GM18867 (cell line): Measurements from ENCODE around the gene MNT.

Experiments
- ATAC-seq: cut with Tn5 transposase; IDR thresholded peaks from one replicate; pipeline ENCODE4 v1.9.1; 2021; ENCODE audit warnings: mild to moderate bottlenecking, moderate library complexity; ENCODE audit not compliant: unreplicated experiment

MNT gene

DNA sequence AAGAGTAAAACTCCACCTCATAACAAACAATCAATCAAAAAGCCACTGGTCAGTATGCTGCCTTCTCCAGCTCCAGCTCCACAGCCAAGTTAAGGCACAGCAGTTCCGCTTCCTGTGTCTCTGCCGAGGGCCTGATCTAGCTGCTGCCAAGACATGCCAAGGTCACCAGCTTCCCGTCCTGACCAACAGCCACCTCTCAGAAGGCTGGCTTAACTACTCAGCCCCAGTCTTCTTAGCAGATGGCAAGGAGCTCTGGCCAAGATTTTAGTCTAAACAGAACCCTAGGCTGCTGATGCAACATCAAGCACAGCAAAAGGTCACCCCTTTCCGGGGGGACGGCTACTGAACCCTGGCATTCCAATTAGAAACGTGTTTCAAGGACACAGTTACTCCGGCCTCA, 17.7 kb upstream of the MNT start:
- ATAC-seq, result no peak

GRCh38 chr17:2416010-2416734, 15.3 kb upstream of the MNT start:
- no peak for ATAC-seq

DNA sequence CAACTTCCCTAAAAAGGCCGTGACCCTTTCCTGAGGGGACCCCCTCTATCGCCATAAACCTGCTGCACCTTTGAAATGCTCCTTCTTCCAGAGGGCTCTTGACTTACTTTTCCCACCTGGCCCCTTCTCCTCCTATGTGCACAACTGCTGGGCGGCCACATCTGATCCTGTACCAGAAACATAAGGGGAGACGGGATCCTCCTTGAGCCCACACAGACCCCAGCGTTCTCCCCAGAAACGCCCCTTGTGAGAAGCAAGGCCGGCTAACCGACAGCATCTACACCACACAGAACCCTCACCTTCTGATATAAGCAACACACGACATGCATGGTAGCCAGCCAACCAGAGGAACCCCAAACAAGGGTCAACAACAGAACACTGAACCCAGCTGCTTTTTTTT, 14.2 kb upstream of the MNT start:
- ATAC-seq, result no peak

DNA sequence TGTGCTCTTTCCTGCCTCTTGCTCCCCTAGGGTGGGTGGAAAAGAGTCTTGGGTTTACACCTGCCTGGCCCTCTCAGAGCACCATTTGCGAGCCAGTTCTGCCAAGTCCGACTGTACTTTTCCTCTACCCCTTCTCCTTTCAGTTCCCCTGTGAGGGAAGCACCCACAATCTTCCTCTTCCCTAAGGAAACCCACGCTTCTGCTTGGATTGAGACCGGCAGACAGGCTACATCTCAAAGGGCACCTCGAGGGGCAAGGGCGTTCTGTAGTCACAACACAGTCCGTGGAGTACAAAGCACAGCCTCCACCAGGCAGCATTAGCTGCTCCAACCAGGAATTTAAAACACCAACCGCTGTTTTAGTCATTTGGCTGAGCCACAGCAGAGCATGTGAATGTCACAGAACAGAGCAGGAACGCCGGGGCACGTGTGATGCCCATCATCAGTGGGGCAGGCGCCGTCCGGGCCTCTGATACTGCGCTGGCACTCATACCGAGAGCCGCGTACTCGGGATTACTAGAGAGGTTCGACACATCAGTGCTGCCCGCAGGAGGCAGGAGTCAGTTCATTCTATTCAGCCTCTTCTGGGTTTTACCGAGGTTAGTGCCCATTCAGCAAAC, 13.7 kb upstream of the MNT start:
- no peak for ATAC-seq

- ATAC-seq, result no peak
Measured at GRCh38 chr17:2412561-2413021, 11.7 kb upstream of the MNT start.

GRCh38 chr17:2410951-2411350, 10.1 kb upstream of the MNT start:
- ATAC-seq, result no peak

DNA sequence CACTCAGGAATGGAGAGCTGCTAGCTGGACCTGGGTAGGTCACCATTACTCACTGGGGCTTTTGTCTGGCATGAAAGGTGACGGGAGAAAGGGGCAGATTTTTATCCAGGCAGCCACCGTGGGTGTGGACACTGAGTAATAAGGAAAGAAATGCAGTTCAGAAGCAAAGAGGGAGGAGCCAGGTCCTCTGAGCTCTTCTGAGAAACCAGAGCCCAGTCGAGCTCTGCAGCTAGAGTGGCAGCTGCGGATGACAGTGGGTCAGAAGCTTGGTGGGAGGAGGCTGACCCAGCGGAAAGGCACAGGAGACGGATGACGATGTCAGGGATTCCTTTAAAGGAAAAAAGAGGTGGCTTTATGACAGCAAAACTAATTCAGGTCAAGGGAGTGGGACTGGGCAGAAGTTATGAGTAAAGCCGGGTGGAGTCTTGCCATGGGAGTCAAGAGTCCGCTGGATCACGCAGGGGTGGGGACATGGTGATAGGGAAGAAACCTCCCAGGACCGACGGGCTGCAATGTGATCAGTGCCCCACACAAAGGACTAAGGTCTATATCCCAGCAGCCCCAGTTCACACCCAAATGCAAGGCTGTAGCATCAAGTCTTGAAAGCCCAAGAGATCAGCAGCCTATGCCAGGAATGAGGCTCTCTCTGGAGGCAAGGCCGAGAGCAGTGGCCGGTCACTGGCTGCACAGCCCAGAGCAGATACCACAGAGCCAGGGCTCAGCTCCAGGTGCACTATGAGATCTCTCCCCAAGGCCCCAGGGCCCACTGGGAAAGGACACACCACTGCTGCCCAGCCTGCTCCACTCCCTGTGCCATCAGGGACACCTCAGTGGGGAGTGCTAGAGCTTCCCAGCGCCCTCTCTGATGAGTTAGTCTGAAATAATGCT, 6.3 kb upstream of the MNT start:
- no peak for ATAC-seq

DNA sequence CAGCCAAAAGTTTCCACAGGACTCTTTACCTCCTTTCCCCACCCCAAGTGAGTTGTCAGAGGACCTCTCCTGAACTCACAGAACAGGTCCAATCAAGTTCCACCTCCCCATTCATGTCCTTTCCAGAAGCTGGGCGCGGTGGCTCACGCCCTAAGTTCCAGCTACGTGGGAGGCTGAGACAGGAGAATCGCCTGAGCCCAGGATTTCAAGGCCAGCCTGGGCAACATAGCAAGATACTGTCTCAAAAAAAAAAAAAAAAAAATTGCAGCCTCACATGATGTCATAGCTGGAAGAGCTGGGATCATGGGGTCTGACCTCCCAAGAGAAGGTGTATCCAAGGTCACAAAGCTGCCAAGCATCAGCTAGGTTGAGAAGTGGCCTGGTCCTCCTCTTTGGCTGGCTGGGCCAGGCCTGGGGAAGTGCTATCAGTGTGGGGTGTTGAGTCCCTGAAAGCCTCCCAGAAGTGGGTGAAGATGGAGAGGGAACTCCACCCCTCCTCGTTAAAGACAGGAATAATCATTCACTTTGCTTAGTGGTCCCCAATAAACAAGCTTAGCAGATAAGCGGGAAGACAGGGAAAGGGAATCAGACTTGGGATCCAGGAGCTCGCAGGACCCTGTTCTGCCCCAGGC, 5.5 kb upstream of the MNT start:
- ATAC-seq, result no peak

GRCh38 chr17:2405247-2405926, 4.5 kb upstream of the MNT start:
- no peak for ATAC-seq

DNA sequence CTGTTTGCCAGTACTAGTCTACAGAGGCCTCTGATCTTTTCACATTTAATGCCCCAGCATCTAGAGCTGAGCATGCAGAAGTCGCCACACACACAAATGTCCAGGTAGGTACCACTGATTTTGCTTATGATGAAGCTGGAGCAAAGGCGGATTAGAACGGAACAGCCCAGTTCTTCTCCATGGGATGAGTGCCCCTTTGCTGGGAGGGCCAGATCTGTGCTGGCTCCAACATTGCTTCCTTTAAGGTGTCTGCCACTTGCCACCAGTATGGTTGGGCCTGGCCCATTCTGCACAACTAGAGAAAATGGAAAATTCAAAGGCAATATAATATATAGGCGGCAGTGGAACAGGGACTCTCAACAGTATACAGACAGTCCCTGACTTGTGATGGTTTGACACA, 2.2 kb upstream of the MNT start:
- no peak for ATAC-seq

DNA sequence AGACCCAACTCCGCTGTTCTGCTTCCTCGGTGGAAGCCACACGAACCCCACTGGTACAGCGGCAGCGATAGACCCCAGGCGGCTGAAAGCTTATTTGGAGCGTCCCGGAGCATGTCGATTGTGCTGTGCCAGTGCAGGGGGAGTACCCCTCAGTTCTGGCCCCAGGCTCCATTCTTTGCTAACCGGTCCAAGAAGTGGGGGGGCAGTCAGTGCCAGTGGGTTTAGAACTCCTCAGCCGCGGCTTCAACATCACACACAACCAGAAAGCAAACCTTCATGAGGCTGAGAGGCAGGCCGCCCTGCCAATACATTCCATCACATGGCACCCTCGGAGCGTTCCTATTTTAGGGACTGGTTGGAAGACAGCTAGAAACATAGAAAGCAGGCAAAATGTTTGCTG, 1.7 kb upstream of the MNT start:
- no peak for ATAC-seq

DNA sequence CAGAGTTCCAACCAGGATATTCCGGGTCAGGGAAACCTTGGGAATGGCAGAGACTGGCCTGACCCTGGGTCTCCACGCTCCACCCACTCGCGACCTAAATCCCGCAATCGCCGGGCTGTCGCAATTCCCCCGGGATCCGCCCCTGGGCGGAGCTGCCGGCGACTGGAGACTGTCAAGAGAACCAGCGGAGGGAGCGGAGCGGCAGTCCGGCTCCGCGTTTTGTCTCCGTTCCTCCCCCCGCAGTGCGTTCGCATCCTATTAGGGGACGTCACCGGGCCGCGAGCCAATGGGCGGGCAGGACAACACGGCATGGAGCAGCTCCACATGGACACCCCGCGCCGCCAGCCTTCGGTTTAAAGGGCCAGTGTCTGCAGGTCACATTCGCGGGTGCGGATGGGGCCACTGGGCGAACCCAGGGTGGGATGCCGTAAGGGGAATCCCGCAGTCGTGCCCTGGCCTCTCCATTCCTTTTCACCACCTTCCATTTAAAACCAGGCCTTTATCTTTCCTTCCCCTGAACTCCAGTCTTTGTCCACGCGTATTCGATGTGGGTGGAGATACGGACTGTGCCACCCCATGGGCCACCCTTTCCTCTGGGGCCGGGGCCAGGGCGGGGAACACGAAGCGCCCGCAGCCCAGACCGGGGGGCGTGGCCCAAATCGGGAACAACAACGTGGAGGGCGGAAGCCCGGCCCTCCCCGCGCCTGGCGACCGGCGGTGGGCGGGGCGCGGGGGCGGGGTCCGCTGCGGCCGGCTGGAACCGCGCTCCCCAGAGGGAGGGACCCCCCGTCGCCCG, 764 bp upstream of the MNT start:
- peak; percentile 53 for ATAC-seq

GRCh38 chr17:2400474-2400866, 390 bp downstream of the MNT start:
- ATAC-seq, result no peak

GRCh38 chr17:2399572-2400473, 1.0 kb downstream of the MNT start:
- peak; percentile 43 for ATAC-seq

DNA sequence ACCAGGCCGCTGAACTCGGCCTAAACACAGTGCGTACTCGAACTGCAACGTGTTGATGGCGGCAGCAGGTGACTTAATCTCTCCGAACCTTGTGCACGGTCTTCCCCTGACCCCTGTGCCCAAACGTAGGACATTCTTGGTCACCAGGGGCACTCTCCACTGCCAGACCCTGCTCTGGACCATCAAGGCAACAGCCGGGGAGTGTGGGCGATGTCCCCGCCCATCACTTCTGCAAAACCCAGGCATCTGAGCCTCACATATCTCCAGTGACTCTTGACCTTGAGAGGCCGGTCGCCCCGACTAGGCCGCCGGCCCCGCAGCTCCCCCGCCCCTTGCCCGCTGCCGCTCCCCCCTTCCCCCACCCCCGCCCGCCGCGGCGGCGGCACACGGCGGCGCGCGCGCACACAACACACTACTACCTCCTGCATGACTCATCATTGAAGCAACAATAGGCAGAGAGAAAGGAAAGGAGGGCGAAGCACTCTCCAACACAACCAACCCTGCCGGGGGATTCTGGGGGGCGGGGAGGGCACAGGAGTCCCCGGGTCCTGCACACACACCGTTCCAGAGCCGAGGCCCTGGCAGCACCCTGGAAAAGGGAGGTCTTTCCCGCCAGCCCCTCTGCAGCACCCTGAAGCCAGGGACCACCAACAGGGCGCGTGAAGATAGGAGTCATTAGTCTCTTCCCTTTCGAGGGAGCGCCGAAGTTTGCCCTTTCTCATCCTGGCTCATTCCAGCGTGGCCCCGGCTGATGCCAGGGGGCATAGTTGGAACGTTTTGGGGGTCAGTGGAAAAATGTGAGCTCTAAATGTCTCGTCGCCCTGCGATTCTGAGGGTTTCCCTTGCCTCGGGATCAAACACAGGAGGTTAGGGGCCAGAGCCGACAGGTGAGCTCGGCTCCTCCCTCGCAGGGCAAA, 1.9 kb downstream of the MNT start:
- ATAC-seq, result no peak

GRCh38 chr17:2398182-2398581, 2.7 kb downstream of the MNT start:
- no peak for ATAC-seq

- ATAC-seq, result no peak
Measured at GRCh38 chr17:2397247-2398171, 3.4 kb downstream of the MNT start.
